OCI-LY1 (cell line): ENCODE data around the gene TOMM22.

ENCODE experiments used
- H2AFZ ChIP-seq: fragments of 200-600 bp; sonication (generic), shearing (Covaris generic); 2 replicates; pipeline ENCODE4 v1.6.0; 2014; ENCODE audit warnings: antibody characterized with exemption, mild to moderate bottlenecking, low read length
- H3F3A ChIP-seq: fragments of 200-600 bp; sonication (generic), shearing (Covaris generic); 2 replicates; pipeline ENCODE4 v1.6.0; 2014; ENCODE audit warnings: mild to moderate bottlenecking, antibody characterized with exemption, low read length, moderate library complexity; ENCODE audit not compliant: insufficient read depth
- H3K27ac ChIP-seq: fragments of 200-600 bp; sonication (generic); 2 replicates; pipeline ENCODE4 v1.5.1; 2014; ENCODE audit warnings: low read length, mixed run types, mild to moderate bottlenecking, low read depth; ENCODE audit not compliant: poor library complexity, severe bottlenecking
- H3K27me3 ChIP-seq: fragments of 200-600 bp; sonication (generic); 2 replicates; pipeline ENCODE4 v1.6.0; 2014; ENCODE audit warnings: antibody characterized with exemption, mild to moderate bottlenecking, low read length, moderate library complexity; ENCODE audit not compliant: insufficient read depth
- H3K36me3 ChIP-seq: fragments of 200-600 bp; sonication (generic); 2 replicates; pipeline ENCODE4 v1.6.1; 2014; ENCODE audit warnings: mild to moderate bottlenecking, antibody characterized with exemption, low read length, moderate library complexity, mixed read lengths; ENCODE audit not compliant: insufficient read depth
- H3K4me1 ChIP-seq: fragments of 200-600 bp; sonication (generic); 2 replicates; pipeline ENCODE4 v1.5.1; 2014; ENCODE audit warnings: mild to moderate bottlenecking, low read length, moderate library complexity; ENCODE audit not compliant: insufficient read depth, severe bottlenecking
- H3K4me2 ChIP-seq: fragments of 200-600 bp; sonication (generic), shearing (Covaris generic); 2 replicates; pipeline ENCODE4 v1.6.1; 2014; ENCODE audit warnings: low read length
- H3K4me3 ChIP-seq: fragments of 200-600 bp; sonication (generic); 2 replicates; pipeline ENCODE4 v1.5.1; 2014; ENCODE audit warnings: low read length, low read depth, mild to moderate bottlenecking, mixed read lengths; ENCODE audit not compliant: poor library complexity, severe bottlenecking
- H3K79me2 ChIP-seq: fragments of 200-600 bp; shearing (Covaris generic); 2 replicates; pipeline ENCODE4 v1.6.1; 2016; ENCODE audit warnings: mixed run types, low read length, mixed read lengths; ENCODE audit not compliant: insufficient read depth
- H3K9ac ChIP-seq: fragments of 200-600 bp; sonication (generic), shearing (Covaris generic); 2 replicates; pipeline ENCODE4 v1.6.1; 2014; ENCODE audit warnings: mild to moderate bottlenecking, low read length, mixed read lengths
- H3K9me2 ChIP-seq: fragments of 200-600 bp; sonication (generic), shearing (Covaris generic); 2 replicates; pipeline ENCODE4 v1.6.1; 2014; ENCODE audit warnings: low read depth, mild to moderate bottlenecking, low read length, mixed read lengths
- H3K9me3 ChIP-seq: fragments of 200-600 bp; shearing (Covaris generic); 2 replicates; pipeline ENCODE4 v1.6.1; 2014; ENCODE audit warnings: low read length, mixed read lengths
- H4K20me1 ChIP-seq: fragments of 200-600 bp; sonication (generic), shearing (Covaris generic); 2 replicates; pipeline ENCODE4 v1.6.0; 2016; ENCODE audit warnings: mild to moderate bottlenecking, low read length; ENCODE audit not compliant: insufficient read depth
- EZH2 ChIP-seq: fragments of 200-600 bp; sonication (generic), shearing (Covaris generic); IDR thresholded peaks from 2 replicates; pipeline ENCODE4 v1.8.0; 2017; ENCODE audit warnings: borderline replicate concordance, mixed run types, mild to moderate bottlenecking, antibody characterized with exemption, low read length, moderate library complexity, mixed read lengths
- TF ChIP-seq, protein P1 (sequence below): fragments of 200-600 bp; sonication (generic), shearing (Covaris generic); IDR thresholded peaks from 2 replicates; pipeline ENCODE4 v1.5.1; 2017; ENCODE audit warnings: mild to moderate bottlenecking, antibody characterized with exemption, low read length, moderate library complexity, mixed read lengths

TOMM22 gene

DNA sequence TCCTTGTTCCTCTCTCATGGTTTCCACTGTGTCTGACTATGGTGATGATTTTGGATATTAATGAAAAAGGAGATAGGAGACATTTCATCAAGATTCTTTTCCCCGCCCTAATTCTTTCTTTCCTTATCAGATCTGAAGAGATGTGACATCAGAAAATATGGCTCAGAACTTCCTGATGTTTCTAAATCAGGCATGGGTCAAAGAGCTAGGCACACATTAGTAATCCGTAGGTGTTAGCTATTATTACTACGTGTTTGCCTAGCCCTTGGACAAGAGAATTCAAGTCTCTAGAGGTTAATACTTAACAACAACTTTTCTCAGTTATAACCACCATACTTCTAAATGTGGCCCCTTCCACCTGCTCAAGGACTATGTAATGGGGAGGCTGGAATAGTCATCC, 13.2 kb downstream of the TOMM22 start:
- H3K9me3 ChIP-seq, result no peaks in the 10 kb centered on the region
- no peaks in the 10 kb centered on the region for H4K20me1 ChIP-seq
- no peaks in the 10 kb centered on the region for H3K27me3 ChIP-seq
- no peaks in the 10 kb centered on the region for H3K9me2 ChIP-seq
- no peak overlapping the region for H3K9ac ChIP-seq
- peaks cover 39% of the 10 kb centered on the region for H3K4me1 ChIP-seq
- no peak overlapping the region for H3K4me3 ChIP-seq
- 0 out of 2 replicates have a peak, but pooled peaks cover 3% of the 10 kb centered on the region for H3F3A ChIP-seq
- no peak overlapping the region for H2AFZ ChIP-seq
- TF ChIP-seq EZH2, result no peak
- TF ChIP-seq, protein P1, sequence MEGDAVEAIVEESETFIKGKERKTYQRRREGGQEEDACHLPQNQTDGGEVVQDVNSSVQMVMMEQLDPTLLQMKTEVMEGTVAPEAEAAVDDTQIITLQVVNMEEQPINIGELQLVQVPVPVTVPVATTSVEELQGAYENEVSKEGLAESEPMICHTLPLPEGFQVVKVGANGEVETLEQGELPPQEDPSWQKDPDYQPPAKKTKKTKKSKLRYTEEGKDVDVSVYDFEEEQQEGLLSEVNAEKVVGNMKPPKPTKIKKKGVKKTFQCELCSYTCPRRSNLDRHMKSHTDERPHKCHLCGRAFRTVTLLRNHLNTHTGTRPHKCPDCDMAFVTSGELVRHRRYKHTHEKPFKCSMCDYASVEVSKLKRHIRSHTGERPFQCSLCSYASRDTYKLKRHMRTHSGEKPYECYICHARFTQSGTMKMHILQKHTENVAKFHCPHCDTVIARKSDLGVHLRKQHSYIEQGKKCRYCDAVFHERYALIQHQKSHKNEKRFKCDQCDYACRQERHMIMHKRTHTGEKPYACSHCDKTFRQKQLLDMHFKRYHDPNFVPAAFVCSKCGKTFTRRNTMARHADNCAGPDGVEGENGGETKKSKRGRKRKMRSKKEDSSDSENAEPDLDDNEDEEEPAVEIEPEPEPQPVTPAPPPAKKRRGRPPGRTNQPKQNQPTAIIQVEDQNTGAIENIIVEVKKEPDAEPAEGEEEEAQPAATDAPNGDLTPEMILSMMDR, result no peak
- no peak overlapping the region for H3K27ac ChIP-seq
- peaks cover 32% of the 10 kb centered on the region; the same call in 1 of the 2 replicates for H3K36me3 ChIP-seq
- 0 out of 2 replicates have a peak, but pooled peaks cover 4% of the 10 kb centered on the region for H3K79me2 ChIP-seq
- no peak overlapping the region for H3K4me2 ChIP-seq

DNA sequence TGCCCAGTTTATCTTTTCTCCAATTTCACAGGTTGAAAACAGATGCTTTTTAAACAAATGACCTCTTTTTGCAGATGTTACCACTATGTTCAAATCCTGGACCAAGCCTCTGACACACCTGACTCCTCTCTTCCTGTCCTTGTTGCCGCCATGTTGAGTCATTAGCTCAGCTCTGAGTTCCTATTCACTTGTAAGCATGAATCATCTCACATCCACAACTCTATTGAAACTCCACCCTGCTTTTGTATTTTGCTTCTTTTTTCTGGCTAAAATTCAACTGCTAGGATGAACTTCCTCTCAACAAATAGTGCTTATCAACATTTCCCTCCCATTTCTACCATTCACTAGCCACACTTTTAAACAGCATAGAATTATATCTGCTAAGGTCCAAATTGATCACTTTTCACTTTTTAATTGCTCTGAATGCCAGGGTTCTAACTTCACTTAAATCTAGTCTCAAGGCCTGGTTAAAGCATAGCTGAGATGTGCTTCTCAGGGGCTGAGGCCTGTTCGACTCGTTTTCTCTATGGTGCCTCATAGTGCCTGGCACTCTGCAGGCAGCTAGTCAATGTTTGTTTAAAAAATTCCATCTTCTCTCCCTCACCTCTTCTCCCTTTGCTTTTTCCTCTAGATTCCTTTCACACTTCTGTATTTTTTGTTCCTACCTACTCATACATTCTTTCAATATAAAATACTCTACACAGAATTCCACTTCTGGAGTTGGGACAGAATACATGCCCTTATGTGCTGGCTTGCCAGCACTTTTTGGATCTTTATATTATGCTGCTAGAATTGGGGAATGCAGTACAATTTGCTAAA, 15.1 kb downstream of the TOMM22 start:
- Histone ChIP-seq H3K4me2 (peak overlapping the region; percentile 94; the same call in 1 of the 2 replicates), H3K4me3 (no peak overlapping the region), H3K9me2 (no peaks in the 10 kb centered on the region), H3K27me3 (no peaks in the 10 kb centered on the region), H3F3A (0 out of 2 replicates have a peak, but pooled peaks cover 3% of the 10 kb centered on the region), H3K79me2 (0 out of 2 replicates have a peak, but pooled peaks cover 4% of the 10 kb centered on the region), H3K27ac (peak overlapping the region; percentile 25), H3K9me3 (no peaks in the 10 kb centered on the region), H3K4me1 (peaks cover 46% of the 10 kb centered on the region), H3K36me3 (peaks cover 21% of the 10 kb centered on the region; the same call in 1 of the 2 replicates), H2AFZ (no peak overlapping the region), H3K9ac (no peak overlapping the region), H4K20me1 (no peaks in the 10 kb centered on the region)
- TF ChIP-seq, protein P1, result no peak
- no peak for TF ChIP-seq EZH2

GRCh38 chr22:38697425-38698089, 15.8 kb downstream of the TOMM22 start:
- Histone ChIP-seq H3K9me3 (no peaks in the 10 kb centered on the region), H2AFZ (no peak overlapping the region), H3K9me2 (no peaks in the 10 kb centered on the region), H3K4me1 (peaks cover 48% of the 10 kb centered on the region), H3K27me3 (no peaks in the 10 kb centered on the region), H4K20me1 (no peaks in the 10 kb centered on the region), H3K36me3 (peaks cover 16% of the 10 kb centered on the region; the same call in 1 of the 2 replicates), H3K9ac (no peak overlapping the region), H3K79me2 (0 out of 2 replicates have a peak, but pooled peaks cover 4% of the 10 kb centered on the region), H3F3A (0 out of 2 replicates have a peak, but pooled peaks cover 3% of the 10 kb centered on the region), H3K27ac (no peak overlapping the region), H3K4me2 (peak overlapping the region; percentile 94), H3K4me3 (peak overlapping the region; percentile 70)
- TF ChIP-seq EZH2, result no peak
- TF ChIP-seq, protein P1, result no peak
